AG04449 (cell line): ENCODE results near the gene STON1.
A peak's percentile ranks its signal among the peaks of the same experiment; 100 is the strongest.

Experiments
- CTCF ChIA-PET: fragments of 350-600 bp; formaldehyde crosslinking; extraction: SDS; loops from one replicate; lab custom pipeline; 2021; ENCODE audit warnings: antibody characterized with exemption; lab: Yijun Ruan, JAX
- POLR2A ChIA-PET: fragments of 400-600, 350-600 bp; formaldehyde crosslinking; extraction: SDS; loops from one replicate; lab custom pipeline; 2020; ENCODE audit warnings: antibody characterized with exemption, inconsistent platforms; lab: Yijun Ruan, JAX
- DNase-seq: peaks from one replicate; pipeline ENCODE4 v3.0.0-alpha.2; 2010; ENCODE audit warnings: low read depth, low spot score
- H3K4me3 ChIP-seq: 2 replicates; pipeline ENCODE4 v1.5.1; 2011; ENCODE audit warnings: low read depth, mild to moderate bottlenecking, control low read depth, low read length
- TF ChIP-seq, protein P1 (sequence below): IDR thresholded peaks from one replicate; pipeline ENCODE4 v1.5.1; 2011; ENCODE audit warnings: mild to moderate bottlenecking, moderate library complexity, low read length, control low read depth, inconsistent platforms; ENCODE audit not compliant: insufficient read depth; ENCODE audit errors: missing control alignments

Gene STON1

DNA sequence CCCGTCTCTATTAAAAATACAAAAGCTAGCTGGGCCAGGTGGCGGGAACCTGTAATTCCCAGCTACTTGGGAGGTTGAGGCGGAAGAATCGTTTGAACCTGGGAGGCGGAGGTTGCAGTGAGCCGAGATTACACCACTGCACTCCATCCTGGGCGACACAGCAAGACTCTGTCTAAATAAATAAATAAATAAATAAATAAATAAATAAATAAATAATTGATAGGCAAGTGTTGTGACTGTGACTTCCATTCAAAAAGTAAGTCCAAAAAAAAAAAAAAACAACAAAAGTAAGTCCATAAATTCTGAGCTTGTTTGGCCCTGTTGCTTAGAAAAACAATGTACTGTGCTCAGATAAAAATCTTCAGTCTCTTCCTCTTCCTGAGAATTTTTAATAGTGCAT, 2.2 kb downstream of the STON1 start:
- H3K4me3 ChIP-seq, result no peak overlapping the region
- CTCF ChIA-PET, result interaction anchor here (0.6 to 2.9 kb wide), 3 partner anchors 12 to 61 kb away, joined by 3 to 8 read pairs (median 7); no protein-coding TSS in a partner anchor
- POLR2A ChIA-PET, result interaction anchor here (0.6 kb wide), 1 partner anchor 8 kb away, joined by 4 read pairs; no protein-coding TSS in a partner anchor
- TF ChIP-seq, protein P1, sequence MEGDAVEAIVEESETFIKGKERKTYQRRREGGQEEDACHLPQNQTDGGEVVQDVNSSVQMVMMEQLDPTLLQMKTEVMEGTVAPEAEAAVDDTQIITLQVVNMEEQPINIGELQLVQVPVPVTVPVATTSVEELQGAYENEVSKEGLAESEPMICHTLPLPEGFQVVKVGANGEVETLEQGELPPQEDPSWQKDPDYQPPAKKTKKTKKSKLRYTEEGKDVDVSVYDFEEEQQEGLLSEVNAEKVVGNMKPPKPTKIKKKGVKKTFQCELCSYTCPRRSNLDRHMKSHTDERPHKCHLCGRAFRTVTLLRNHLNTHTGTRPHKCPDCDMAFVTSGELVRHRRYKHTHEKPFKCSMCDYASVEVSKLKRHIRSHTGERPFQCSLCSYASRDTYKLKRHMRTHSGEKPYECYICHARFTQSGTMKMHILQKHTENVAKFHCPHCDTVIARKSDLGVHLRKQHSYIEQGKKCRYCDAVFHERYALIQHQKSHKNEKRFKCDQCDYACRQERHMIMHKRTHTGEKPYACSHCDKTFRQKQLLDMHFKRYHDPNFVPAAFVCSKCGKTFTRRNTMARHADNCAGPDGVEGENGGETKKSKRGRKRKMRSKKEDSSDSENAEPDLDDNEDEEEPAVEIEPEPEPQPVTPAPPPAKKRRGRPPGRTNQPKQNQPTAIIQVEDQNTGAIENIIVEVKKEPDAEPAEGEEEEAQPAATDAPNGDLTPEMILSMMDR, result no peak
- no peak for DNase-seq

DNA sequence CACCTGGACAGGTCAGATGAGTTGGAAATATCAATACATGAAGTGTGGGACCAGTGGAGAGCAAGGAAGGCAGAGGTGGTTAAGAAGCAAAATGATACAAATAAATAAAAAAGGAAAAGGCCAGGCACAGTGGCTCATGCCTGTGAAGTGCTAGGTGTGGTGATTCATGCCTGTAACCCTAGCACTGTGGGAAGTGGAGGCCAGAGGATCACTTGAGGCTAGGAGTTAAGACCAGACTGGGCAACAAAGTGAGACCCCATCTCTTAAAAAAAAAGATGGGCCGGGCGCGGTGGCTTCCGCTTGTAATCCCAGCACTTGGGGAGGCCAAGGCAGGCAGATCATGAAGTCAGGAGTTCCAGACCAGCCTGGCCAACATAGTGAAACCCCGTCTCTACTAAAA, 2.9 kb downstream of the STON1 start:
- no peak for DNase-seq

DNA sequence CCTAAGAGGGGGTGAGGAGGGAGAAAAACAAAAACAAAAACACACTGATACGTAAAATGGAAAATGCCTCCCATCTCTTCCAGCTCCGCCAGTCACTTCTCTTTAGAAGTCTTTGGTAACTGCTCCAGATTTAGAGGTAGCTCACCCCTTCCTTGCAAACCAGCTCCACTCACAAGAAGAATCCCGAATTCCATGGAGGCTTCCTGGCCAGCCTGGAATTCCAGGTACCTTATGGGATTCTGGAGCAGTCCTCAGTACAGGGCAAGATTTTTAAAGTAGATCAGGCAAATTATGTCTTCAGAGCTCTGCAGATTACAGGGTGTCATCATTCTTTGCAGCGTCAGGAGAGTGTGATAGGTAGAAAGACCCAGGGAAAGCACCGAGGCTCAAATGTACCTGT, 4.8 kb downstream of the STON1 start:
- no peak for DNase-seq
- TF ChIP-seq, protein P1, result no peak
- ChIA-PET POLR2A (no interaction called here), CTCF (interaction anchor here (3.1 kb wide), 1 partner anchor 10 kb away, joined by 10 read pairs; no protein-coding TSS in a partner anchor)
- H3K4me3 ChIP-seq, result no peak overlapping the region

More for the DNA sequence above, 2.9 kb downstream of the STON1 start:
- ChIA-PET CTCF (interaction anchor here (2.9 to 3.1 kb wide), 2 partner anchors 11 to 12 kb away, joined by 8 to 10 read pairs; no protein-coding TSS in a partner anchor), POLR2A (no interaction called here)
- no peak overlapping the region for H3K4me3 ChIP-seq
- TF ChIP-seq, protein P1, result no peak

DNA sequence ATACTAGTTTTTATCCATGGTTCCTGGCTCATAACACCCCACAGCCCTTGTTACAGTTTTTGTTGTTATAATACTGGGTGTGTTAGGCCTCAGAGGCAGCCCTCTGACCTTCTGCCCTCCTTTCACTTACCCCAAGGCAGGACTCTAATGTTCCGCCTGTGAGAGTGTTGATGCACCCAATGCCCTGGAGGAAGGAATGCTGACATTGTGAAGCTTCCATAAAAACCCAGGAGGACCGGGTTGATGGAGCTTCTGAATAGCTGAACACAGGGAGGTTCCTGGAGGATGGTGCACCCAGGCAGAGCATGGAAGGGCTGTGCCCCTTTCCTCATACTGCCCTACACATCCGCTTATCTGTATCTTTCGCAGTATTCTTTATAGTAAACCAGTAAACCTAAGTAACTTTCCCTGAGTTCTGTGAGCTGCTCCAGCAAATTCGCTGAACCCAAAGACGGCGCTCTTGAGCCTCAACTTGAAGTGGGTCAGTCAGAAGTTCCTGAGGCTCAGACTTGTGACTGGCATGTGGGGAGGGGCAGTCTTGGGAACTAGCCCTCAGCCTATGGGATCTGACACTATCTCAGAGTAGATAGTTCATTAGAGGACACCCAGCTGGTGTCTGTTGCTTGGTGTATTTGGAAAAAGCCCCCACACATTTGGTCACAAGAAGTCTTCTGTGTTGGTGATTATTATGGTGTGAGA, 10.4 kb downstream of the STON1 start:
- TF ChIP-seq, protein P1, result no peak
- no peak for DNase-seq
- CTCF ChIA-PET, result no interaction called here

DNA sequence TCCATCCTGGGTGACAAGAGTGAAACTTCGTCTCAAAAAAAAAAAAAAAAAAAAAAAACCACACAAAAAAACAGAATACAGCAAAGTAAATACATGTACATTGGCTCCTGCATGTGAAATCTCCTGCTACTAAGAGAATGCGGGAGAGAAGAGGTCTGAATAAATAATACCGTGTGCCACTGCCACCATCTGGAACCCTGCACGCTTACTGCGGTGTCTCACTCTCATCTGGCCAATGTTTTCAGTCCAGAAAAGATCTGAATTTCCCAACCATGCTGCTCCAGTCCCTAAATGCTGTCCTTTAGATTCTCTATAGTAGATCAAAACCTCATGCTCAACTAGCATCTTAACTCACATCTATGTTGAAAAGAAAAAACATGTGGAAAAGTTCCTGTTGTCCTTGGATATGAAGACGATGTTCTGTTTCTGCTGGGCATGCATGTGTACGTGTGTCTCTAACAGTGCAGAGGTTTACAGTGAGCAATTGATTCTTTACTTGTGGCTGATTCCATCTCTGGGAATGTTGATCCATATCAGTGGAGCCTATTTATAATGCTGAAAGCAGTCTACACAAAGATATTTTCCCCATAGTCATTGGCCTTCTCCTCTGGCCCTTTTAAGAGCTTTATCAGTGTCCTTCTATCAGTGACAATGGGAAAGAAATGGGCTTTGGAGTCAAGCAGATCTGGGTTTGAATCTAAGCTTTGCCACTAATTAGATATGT, 11.9 kb downstream of the STON1 start:
- TF ChIP-seq, protein P1, result no peak
- no peak for DNase-seq
- no peak overlapping the region for H3K4me3 ChIP-seq
- ChIA-PET CTCF (no interaction called here), POLR2A (no interaction called here)

More for the DNA sequence above, 10.4 kb downstream of the STON1 start:
- no peak overlapping the region for H3K4me3 ChIP-seq
- POLR2A ChIA-PET, result no interaction called here

DNA sequence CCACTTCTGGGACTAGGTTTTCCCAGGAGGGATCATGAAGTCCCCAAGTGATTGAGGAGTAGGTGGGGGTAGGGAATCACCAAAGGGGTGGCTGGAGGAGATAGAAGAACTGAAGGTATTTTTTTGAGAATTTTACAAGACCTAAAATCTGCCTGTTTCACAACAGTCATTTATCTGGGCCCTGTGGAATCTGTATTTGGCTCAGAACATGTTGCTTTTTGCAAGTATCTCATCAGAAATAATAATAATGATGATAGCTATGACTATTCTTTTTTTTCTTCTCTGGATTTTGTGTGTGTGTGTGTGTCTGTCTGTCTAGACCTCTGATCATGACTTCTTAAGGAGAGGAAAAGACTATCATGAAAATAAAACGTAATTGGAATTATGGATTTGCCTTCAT, 13.9 kb downstream of the STON1 start:
- TF ChIP-seq, protein P1, result no peak
- POLR2A ChIA-PET, result no interaction called here

More for the DNA sequence above, 13.9 kb downstream of the STON1 start:
- CTCF ChIA-PET, result interaction anchor here (1.0 to 2.2 kb wide), 7 partner anchors 9 to 89 kb away, joined by 3 to 10 read pairs (median 4); partner anchors contain the start of gene STON1
- peak; percentile 14 for DNase-seq
- no peak overlapping the region for H3K4me3 ChIP-seq
